ENCODE data around the gene SCT. TPM values are rescaled to one million over a fixed set of nuclear protein-coding genes. Genes with fewer than 3 reads are reported as not detected.

Gene SCT
- total and polyA plus RNA-seq, 2 of the 8 experiments (the other 6 are each of a cell fraction or from before 2014, with no cell fraction given) = 1.7 to 2.0 TPM

GRCh38 chr11:641806-642370 lies 14.9 kb upstream of the SCT start (continued):
- TF ChIP-seq SP4 (IDR thresholded peaks at IDR 0.05; ENCODE audit: low read length) (no peak), MAFK (IDR thresholded peaks at IDR 0.05; ENCODE audit: low read depth, low read length) (no peak), BACH1 (IDR thresholded peaks at IDR 0.05; ENCODE audit: low read length) (no peak), NANOG (IDR thresholded peaks at IDR 0.05; ENCODE audit: insufficient read depth, low read depth, low read length, poor library complexity, severe bottlenecking) (no peak), JUND (IDR thresholded peaks at IDR 0.05; ENCODE audit: low read length) (no peak), KDM1A (IDR thresholded peaks at IDR 0.05; ENCODE audit: borderline replicate concordance, low read length) (no peak)
